Esophagus muscularis mucosa (tissue), 4 donors: Measurements from ENCODE around the gene PDE4D. TPM values are rescaled to one million over a fixed set of nuclear protein-coding genes. Genes with fewer than 3 reads are reported as not detected.
A peak's percentile ranks its signal among the peaks of the same experiment; 100 is the strongest.

Source experiments
- DNase-seq: peaks from one replicate; pipeline ENCODE4 v3.0.0-alpha.2; 2017; ENCODE audit errors: extremely low spot score
- H3K27ac ChIP-seq, 4 donors: fragments of 200-600 bp; sonication (generic); replicated peaks in 1 of 4; 1 replicate in 3 of 4; 2 replicates in 1 of 4; pipeline ENCODE4 v1.5.1; 2016 to 2019; ENCODE audit warnings: mild to moderate bottlenecking in 1 of 4
- H3K27me3 ChIP-seq, 4 donors: fragments of 200-600 bp; sonication (generic); one replicate each; pipeline versions ENCODE4 v1.5.1 to v1.6.0; 2016 to 2019
- H3K36me3 ChIP-seq, 4 donors: fragments of 200-600 bp; sonication (generic); one replicate each; pipeline ENCODE4 v1.5.1; 2016 to 2019
- H3K4me1 ChIP-seq, 4 donors: fragments of 200-600 bp; sonication (generic); one replicate each; pipeline ENCODE4 v1.5.1; 2016 to 2019
- H3K4me3 ChIP-seq, 4 donors: fragments of 200-600 bp; sonication (generic); 1 replicate in 2 of 4; 2 replicates in 2 of 4; pipeline ENCODE4 v1.5.1; 2016 to 2019; ENCODE audit warnings: mild to moderate bottlenecking in 4 of 4, moderate library complexity in 1 of 4
- H3K9me3 ChIP-seq, 4 donors: fragments of 200-600 bp; sonication (generic); 1 replicate in 3 of 4; 2 replicates in 1 of 4; pipeline ENCODE4 v1.5.1; 2016 to 2019
- EP300 ChIP-seq: sonication (generic); formaldehyde crosslinking; IDR thresholded peaks from one replicate; pipeline ENCODE4 v1.6.1; 2017; ENCODE audit warnings: antibody characterized with exemption
- POLR2A ChIP-seq: fragments of 450-650 bp; IDR thresholded peaks from one replicate; pipeline ENCODE4 v1.6.1; 2017; ENCODE audit warnings: antibody characterized with exemption, moderate library complexity, mild to moderate bottlenecking, low read depth
- POLR2AphosphoS5 ChIP-seq, 2 donors: sonication (generic); formaldehyde crosslinking; IDR thresholded peaks; one replicate each; pipeline ENCODE4 v1.6.1; 2017; ENCODE audit warnings: antibody characterized with exemption in 2 of 2
- WGBS: methylation state at CpG from one replicate; pipeline ENCODE4 v1.1.5; 2018; 5-methylcytosine and 5-hydroxymethylcytosine counted together
- intact Hi-C: fragments of 100-400 bp; cut with DNase I; formaldehyde crosslinking; loops from one replicate; pipeline ENCODE4 v1.15.1; 2023
- total RNA-seq, 4 donors: library from RNA; depleted of rRNA; stranded (reverse); fragments of >200 nt; gene quantifications; one replicate each; pipeline versions ENCODE4 v1.1.0 to v1.2.1, GENCODE V29; 2016
- TF ChIP-seq, protein P1 (sequence below), 3 experiments: fragments of 200-600 bp in 2 of 3; fragments of 450-650 bp in 1 of 3; sonication (generic) in 2 of 3; IDR thresholded peaks; one replicate each; pipeline ENCODE4 v1.5.1; 2017 to 2019; ENCODE audit warnings: antibody characterized with exemption in 3 of 3, mild to moderate bottlenecking in 2 of 3, moderate library complexity in 1 of 3

The PDE4D gene
- total RNA-seq, 4 donors from 2014 or later, result 39.2 to 87.0 (median 50.2) TPM

DNA sequence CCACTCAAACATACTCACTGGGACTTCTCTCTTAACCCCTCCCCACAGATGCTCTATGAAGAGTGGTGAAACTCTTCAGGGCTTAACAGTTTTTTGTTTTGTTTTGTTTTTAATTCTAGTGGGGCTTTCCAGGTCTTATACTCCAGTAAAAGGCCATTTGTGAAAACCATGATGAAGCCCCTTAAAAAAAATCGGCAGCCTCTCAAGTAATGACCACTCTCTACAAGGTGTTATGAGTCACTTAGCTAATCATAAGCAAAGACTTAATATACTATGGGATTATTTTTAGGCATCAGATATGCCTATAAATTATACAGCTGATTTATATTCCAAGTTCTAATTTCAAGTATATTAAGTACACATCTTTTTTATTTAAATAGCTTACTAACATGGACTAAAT lies 702.8 kb downstream of the PDE4D start:
- DNase-seq, result no peak
- Histone ChIP-seq H3K4me3 (no peak overlapping the region), H3K27me3 (no peaks in the 10 kb centered on the region), H3K27ac (no peak overlapping the region), H3K4me1 (peaks cover 12 to 52% (median 39%) of the 10 kb centered on the region in 4 donors), H3K9me3 (no peaks in the 10 kb centered on the region), H3K36me3 (no peaks in the 10 kb centered on the region)
- WGBS, result 78% methylated on average over 1 of the region's 1 CpG
- intact Hi-C loops, result loop anchor here (5.0 kb wide), 1 partner anchor 87 kb away; no protein-coding TSS in a partner anchor
- TF ChIP-seq, protein P1, sequence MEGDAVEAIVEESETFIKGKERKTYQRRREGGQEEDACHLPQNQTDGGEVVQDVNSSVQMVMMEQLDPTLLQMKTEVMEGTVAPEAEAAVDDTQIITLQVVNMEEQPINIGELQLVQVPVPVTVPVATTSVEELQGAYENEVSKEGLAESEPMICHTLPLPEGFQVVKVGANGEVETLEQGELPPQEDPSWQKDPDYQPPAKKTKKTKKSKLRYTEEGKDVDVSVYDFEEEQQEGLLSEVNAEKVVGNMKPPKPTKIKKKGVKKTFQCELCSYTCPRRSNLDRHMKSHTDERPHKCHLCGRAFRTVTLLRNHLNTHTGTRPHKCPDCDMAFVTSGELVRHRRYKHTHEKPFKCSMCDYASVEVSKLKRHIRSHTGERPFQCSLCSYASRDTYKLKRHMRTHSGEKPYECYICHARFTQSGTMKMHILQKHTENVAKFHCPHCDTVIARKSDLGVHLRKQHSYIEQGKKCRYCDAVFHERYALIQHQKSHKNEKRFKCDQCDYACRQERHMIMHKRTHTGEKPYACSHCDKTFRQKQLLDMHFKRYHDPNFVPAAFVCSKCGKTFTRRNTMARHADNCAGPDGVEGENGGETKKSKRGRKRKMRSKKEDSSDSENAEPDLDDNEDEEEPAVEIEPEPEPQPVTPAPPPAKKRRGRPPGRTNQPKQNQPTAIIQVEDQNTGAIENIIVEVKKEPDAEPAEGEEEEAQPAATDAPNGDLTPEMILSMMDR (IDR thresholded peaks at IDR 0.05), result no peak
- no peak for TF ChIP-seq POLR2AphosphoS5 (IDR thresholded peaks at IDR 0.05)
- no peak for TF ChIP-seq POLR2A
- no peak for TF ChIP-seq EP300

- intact Hi-C loops, result loop anchor here (2.0 to 10.0 kb wide), 4 partner anchors 88 to 485 kb away; no protein-coding TSS in a partner anchor
- Histone ChIP-seq H3K27ac (peak overlapping the region; percentile 48 to 66 (median 63)), H3K9me3 (no peaks in the 10 kb centered on the region), H3K4me3 (no peak overlapping the region), H3K4me1 (peaks cover 12 to 53% (median 39%) of the 10 kb centered on the region in 4 donors), H3K36me3 (no peaks in the 10 kb centered on the region), H3K27me3 (no peaks in the 10 kb centered on the region)
- DNase-seq, result no peak
- WGBS, result 59% methylated on average over 7 of the region's 7 CpGs
- TF ChIP-seq, protein P1 (IDR thresholded peaks at IDR 0.05), result no peak
- TF ChIP-seq POLR2AphosphoS5 (IDR thresholded peaks at IDR 0.05) (no peak), POLR2A (no peak), EP300 (no peak)
These were observed 703.9 kb downstream of the PDE4D start for GRCh38 chr5:59189472-59190244.

- DNase-seq, result no peak
- peak overlapping the region; percentile 31 to 66 (median 63) for H3K27ac ChIP-seq
- WGBS, result 13% methylated on average over 16 of the region's 16 CpGs
These were observed 704.9 kb downstream of the PDE4D start for GRCh38 chr5:59188419-59189225.

GRCh38 chr5:59187857-59188256 lies 705.7 kb downstream of the PDE4D start:
- Histone ChIP-seq H3K36me3 (no peaks in the 10 kb centered on the region), H3K4me1 (peaks cover 12 to 43% (median 34%) of the 10 kb centered on the region in 4 donors), H3K9me3 (no peaks in the 10 kb centered on the region), H3K4me3 (peak overlapping the region; percentile 23 to 43 (median 40)), H3K27me3 (no peaks in the 10 kb centered on the region), H3K27ac (peak overlapping the region; percentile 31 to 66 (median 63))
- TF ChIP-seq POLR2AphosphoS5 (IDR thresholded peaks at IDR 0.05) (peak in 1 of 2 donors; percentile 45), EP300 (no peak)
- TF ChIP-seq, protein P1 (IDR thresholded peaks at IDR 0.05), result no peak
- intact Hi-C loops, result loop anchor here (2.0 to 10.0 kb wide), 3 partner anchors 179 to 487 kb away; no protein-coding TSS in a partner anchor
- WGBS, result 35% methylated on average over 4 of the region's 4 CpGs
- no peak for DNase-seq

More at GRCh38 chr5:59188419-59189225, 704.9 kb downstream of the PDE4D start:
- intact Hi-C loops, result loop anchor here (2.0 to 10.0 kb wide), 3 partner anchors 178 to 486 kb away; no protein-coding TSS in a partner anchor
- Histone ChIP-seq H3K9me3 (no peaks in the 10 kb centered on the region), H3K4me1 (peaks cover 12 to 44% (median 35%) of the 10 kb centered on the region in 4 donors), H3K27me3 (no peaks in the 10 kb centered on the region), H3K4me3 (peak overlapping the region; percentile 23 to 43 (median 40)), H3K36me3 (no peaks in the 10 kb centered on the region)
- TF ChIP-seq POLR2A (no peak), POLR2AphosphoS5 (IDR thresholded peaks at IDR 0.05) (peak in 1 of 2 donors; percentile 21), EP300 (no peak)
- TF ChIP-seq, protein P1 (IDR thresholded peaks at IDR 0.05), result peak; percentile 76 to 92 (median 82)
